PC-9 (cell line): ENCODE results near the gene PKD2. TPM values are rescaled to one million over a fixed set of nuclear protein-coding genes. Genes with fewer than 3 reads are reported as not detected.

Experiments
- BruUV-seq: library from RNA; stranded (reverse); fragments of 400-500 nt; replicated peaks from 2 replicates; lab custom pipeline; 2021; lab: Mats Ljungman, UMichigan
- CTCF ChIA-PET: fragments of 300-600 bp; sonication (Branson Sonifier 250); formaldehyde crosslinking; loops from one replicate; lab custom pipeline; 2022; ENCODE audit warnings: antibody characterized with exemption; lab: Charles Lee
- POLR2A ChIA-PET: fragments of 300-600 bp; sonication (Branson Sonifier 250); formaldehyde crosslinking; loops from one replicate; lab custom pipeline; 2022; ENCODE audit warnings: antibody characterized with exemption; ENCODE audit not compliant: unreplicated experiment; lab: Charles Lee
- DNase-seq, 2 experiments: peaks; one replicate each; pipeline versions ENCODE4 v3.0.0 to v3.0.0-alpha.2; 2015 to 2022; ENCODE audit warnings: mixed read lengths in 1 of 2
- H2AFZ ChIP-seq: fragments of 200-600 bp; sonication (generic); 2 replicates; pipeline ENCODE4 v1.8.1; 2017; ENCODE audit warnings: antibody characterized with exemption
- H3F3A ChIP-seq: fragments of 200-600 bp; sonication (generic); 2 replicates; pipeline ENCODE4 v1.8.1; 2017; ENCODE audit warnings: antibody characterized with exemption, mild to moderate bottlenecking, low read depth; ENCODE audit not compliant: insufficient read depth
- H3K27ac ChIP-seq: fragments of 200-600 bp; sonication (generic); 2 replicates; pipeline ENCODE4 v1.6.1; 2016; ENCODE audit warnings: mixed run types
- H3K27me3 ChIP-seq: fragments of 200-600 bp; sonication (generic); 2 replicates; pipeline ENCODE4 v1.6.1; 2016; ENCODE audit warnings: low read depth, mixed run types; ENCODE audit not compliant: insufficient read depth
- H3K36me3 ChIP-seq: fragments of 200-600 bp; sonication (generic); 2 replicates; pipeline ENCODE4 v1.6.1; 2016; ENCODE audit warnings: low read depth, mixed run types
- H3K4me1 ChIP-seq: fragments of 200-600 bp; sonication (generic); replicated peaks from 2 replicates; pipeline ENCODE4 v1.6.1; 2016; ENCODE audit warnings: mixed run types; ENCODE audit not compliant: insufficient read depth
- H3K4me2 ChIP-seq: fragments of 200-600 bp; sonication (generic); 2 replicates; pipeline ENCODE4 v1.6.1; 2017; ENCODE audit warnings: mixed run types
- H3K4me3 ChIP-seq: fragments of 200-600 bp; sonication (generic); 2 replicates; pipeline ENCODE4 v1.6.1; 2016; ENCODE audit warnings: mixed run types
- H3K79me2 ChIP-seq: fragments of 200-600 bp; sonication (generic); 2 replicates; pipeline ENCODE4 v1.6.1; 2017; ENCODE audit warnings: low read depth, mixed run types
- H3K9me2 ChIP-seq: fragments of 200-600 bp; sonication (generic); 2 replicates; pipeline ENCODE4 v1.8.1; 2017; ENCODE audit warnings: mild to moderate bottlenecking; ENCODE audit not compliant: insufficient read depth
- H3K9me3 ChIP-seq: fragments of 200-600 bp; sonication (generic); 2 replicates; pipeline ENCODE4 v1.8.1; 2016; ENCODE audit warnings: low read depth; ENCODE audit not compliant: insufficient read depth
- H4K20me1 ChIP-seq: fragments of 200-600 bp; sonication (generic); 2 replicates; pipeline ENCODE4 v1.8.1; 2017; ENCODE audit not compliant: insufficient read depth
- CTCF ChIP-seq: fragments of 200-600 bp; sonication (generic); conservative IDR thresholded peaks from 2 replicates; pipeline ENCODE4 v1.6.1; 2017; ENCODE audit warnings: mixed run types, antibody characterized with exemption, mild to moderate bottlenecking, moderate library complexity
- EZH2 ChIP-seq: fragments of 200-600 bp; sonication (generic); IDR thresholded peaks from 2 replicates; pipeline ENCODE4 v1.8.0; 2017; ENCODE audit warnings: antibody characterized with exemption, low read depth
- intact Hi-C: fragments of 100-400 bp; cut with micrococcal nuclease; formaldehyde crosslinking; loops from one replicate; pipeline ENCODE4 v1.10.0; 2022; ENCODE audit not compliant: unreplicated experiment
- total RNA-seq: library from RNA; stranded (reverse); gene quantifications from 2 replicates; pipeline ENCODE4 v1.2.3, GENCODE V29; 2021

The PKD2 gene
- total RNA-seq, 1 experiment from 2014 or later, result 10.2 TPM

GRCh38 chr4:88028946-88029345 lies 21.5 kb downstream of the PKD2 start:
- POLR2A ChIA-PET, result no interaction called here
- no peak for TF ChIP-seq EZH2
- no peak for DNase-seq
- peak overlapping the region; percentile 49; the same call in 1 of the 2 replicates for H3K4me2 ChIP-seq
- peaks cover 19% of the 10 kb centered on the region for H3K4me1 ChIP-seq
- no peak overlapping the region for H2AFZ ChIP-seq
- no TSS peak for BruUV-seq
- CTCF ChIA-PET, result no interaction called here
- H3K79me2 ChIP-seq, result no peaks in the 10 kb centered on the region
- H3K9me3 ChIP-seq, result no peaks in the 10 kb centered on the region
- peaks cover 10% of the 10 kb centered on the region; the same call in 1 of the 2 replicates for H3F3A ChIP-seq
- intact Hi-C loops, result no loop called here
- H3K27me3 ChIP-seq, result no peaks in the 10 kb centered on the region
- no peaks in the 10 kb centered on the region for H4K20me1 ChIP-seq
- 0 out of 2 replicates have a peak, but pooled peaks cover 7% of the 10 kb centered on the region for H3K36me3 ChIP-seq
- H3K27ac ChIP-seq, result peak overlapping the region; percentile 83
- H3K4me3 ChIP-seq, result no peak overlapping the region
- no peaks in the 10 kb centered on the region for H3K9me2 ChIP-seq

- H3K4me2 ChIP-seq, result no peak overlapping the region
- ChIA-PET POLR2A (no interaction called here), CTCF (no interaction called here)
- no TSS peak for BruUV-seq
- TF ChIP-seq CTCF, result no peak
- no peak for TF ChIP-seq EZH2
- no peaks in the 10 kb centered on the region for H4K20me1 ChIP-seq
- H3K4me3 ChIP-seq, result no peak overlapping the region
- H3K9me3 ChIP-seq, result no peaks in the 10 kb centered on the region
- DNase-seq, result no peak
- intact Hi-C loops, result no loop called here
- H3K79me2 ChIP-seq, result no peaks in the 10 kb centered on the region
- H3F3A ChIP-seq, result peaks cover 10% of the 10 kb centered on the region; the same call in 1 of the 2 replicates
- H2AFZ ChIP-seq, result no peak overlapping the region
- no peaks in the 10 kb centered on the region for H3K27me3 ChIP-seq
- no peak overlapping the region for H3K27ac ChIP-seq
- peaks cover 19% of the 10 kb centered on the region for H3K4me1 ChIP-seq
- 0 out of 2 replicates have a peak, but pooled peaks cover 7% of the 10 kb centered on the region for H3K36me3 ChIP-seq
- no peaks in the 10 kb centered on the region for H3K9me2 ChIP-seq
Observed at GRCh38 chr4:88029556-88029955, 22.1 kb downstream of the PKD2 start.

GRCh38 chr4:88030565-88031310 lies 23.3 kb downstream of the PKD2 start:
- no TSS peak for BruUV-seq
- intact Hi-C loops, result no loop called here
- H3K4me2 ChIP-seq, result no peak overlapping the region
- H3K9me2 ChIP-seq, result no peaks in the 10 kb centered on the region
- no peak for DNase-seq
- 0 out of 2 replicates have a peak, but pooled peaks cover 6% of the 10 kb centered on the region for H3K36me3 ChIP-seq
- H3K4me3 ChIP-seq, result no peak overlapping the region
- H2AFZ ChIP-seq, result no peak overlapping the region
- no peaks in the 10 kb centered on the region for H3K27me3 ChIP-seq
- peaks cover 10% of the 10 kb centered on the region; the same call in 1 of the 2 replicates for H3F3A ChIP-seq
- H3K4me1 ChIP-seq, result peaks cover 19% of the 10 kb centered on the region
- CTCF ChIA-PET, result no interaction called here
- no peaks in the 10 kb centered on the region for H3K79me2 ChIP-seq
- no peak overlapping the region for H3K27ac ChIP-seq
- TF ChIP-seq CTCF (no peak), EZH2 (no peak)
- no peaks in the 10 kb centered on the region for H4K20me1 ChIP-seq
- no peaks in the 10 kb centered on the region for H3K9me3 ChIP-seq
- POLR2A ChIA-PET, result no interaction called here
